TTC549 (cell line): Measurements from ENCODE around the gene ARHGEF28.

Source experiments
- FAIRE-seq: peaks from 2 replicates; lab custom pipeline; 2012; peaks lifted over from hg19 to GRCh38; lab: Jason Lieb, UNC

Gene ARHGEF28

GRCh38 chr5:73822278-73822988, 196.4 kb downstream of the ARHGEF28 start:
- no peak for FAIRE-seq

GRCh38 chr5:73822989-73823339, 197.0 kb downstream of the ARHGEF28 start:
- no peak for FAIRE-seq

DNA sequence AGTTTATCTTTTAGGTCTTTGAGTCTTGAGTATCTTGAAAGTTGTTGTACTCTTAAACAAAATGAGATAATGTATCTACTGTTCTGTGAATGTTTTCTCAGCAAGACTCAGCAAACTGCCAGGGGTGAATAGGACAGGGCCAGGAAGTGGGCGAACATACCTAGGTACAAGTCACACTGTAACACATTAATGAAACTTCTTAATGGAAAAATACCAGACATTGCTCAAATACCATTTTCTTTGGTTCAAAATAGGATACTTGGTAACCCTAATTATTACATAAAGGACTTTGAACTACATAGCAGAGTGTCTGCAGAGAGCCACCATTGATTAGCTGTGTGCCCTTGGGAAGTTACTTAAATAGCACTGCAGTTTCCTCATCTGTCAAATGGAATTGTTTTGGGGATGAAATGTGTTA, 197.5 kb downstream of the ARHGEF28 start:
- no peak for FAIRE-seq

- no peak for FAIRE-seq
Observed at GRCh38 chr5:73825199-73825598, 199.2 kb downstream of the ARHGEF28 start.

DNA sequence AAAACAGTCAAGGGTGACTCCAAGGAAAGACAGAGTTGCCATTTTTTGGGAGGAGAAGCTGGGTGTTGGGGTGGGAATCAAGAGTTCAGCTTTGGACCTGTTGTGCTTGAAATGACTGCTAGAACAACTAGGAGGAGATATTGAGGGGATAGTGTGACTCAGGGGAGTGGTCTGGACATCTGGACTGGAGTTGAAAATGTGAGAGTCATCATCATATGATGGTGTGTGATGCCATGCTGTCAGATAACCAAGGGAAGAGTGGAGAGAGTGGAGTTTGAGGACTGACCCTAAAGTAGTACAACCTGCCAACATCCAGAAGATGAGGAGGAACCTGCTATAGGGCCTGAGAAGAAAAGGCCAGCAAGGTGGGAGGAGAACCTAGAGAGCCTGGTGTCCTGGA, 199.7 kb downstream of the ARHGEF28 start:
- FAIRE-seq = no peak

DNA sequence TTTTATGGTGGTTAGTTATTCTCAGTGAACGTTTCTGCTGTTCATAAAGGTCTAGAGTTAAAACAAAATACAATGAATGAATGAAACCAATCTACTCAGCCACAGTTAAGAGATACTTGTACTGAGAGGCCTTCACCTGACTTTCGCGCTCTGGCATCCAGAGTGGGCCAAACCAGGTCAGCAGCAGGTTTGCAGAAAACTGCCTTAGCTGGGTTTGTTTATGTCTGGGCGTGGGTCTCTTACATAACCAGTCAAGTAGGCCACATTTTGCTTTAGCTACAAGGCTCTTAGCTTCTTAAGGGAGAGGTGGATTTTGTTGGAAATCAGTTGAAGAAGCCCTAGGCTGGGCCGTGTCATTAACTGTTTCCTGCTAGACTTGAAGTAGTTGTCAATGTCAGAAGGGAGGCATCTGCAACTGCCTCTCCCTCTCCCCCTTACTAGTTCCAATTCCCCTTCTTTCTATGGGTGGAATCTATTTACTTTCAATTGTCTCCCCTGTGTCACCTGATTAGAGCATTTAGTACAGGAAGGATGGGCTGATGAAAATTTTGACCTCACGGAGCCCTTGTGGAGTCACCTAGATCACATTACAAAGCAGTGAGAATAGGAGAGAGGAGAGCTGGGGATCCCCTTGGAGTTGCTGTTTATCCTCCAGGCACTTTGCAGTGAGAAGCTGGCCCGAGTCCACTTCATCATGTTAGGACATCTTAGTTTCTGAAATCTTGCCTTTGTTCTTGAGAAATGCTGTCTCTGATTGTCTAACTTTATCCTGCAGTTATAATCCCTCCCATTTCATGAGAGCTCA, 200.5 kb downstream of the ARHGEF28 start:
- no peak for FAIRE-seq

DNA sequence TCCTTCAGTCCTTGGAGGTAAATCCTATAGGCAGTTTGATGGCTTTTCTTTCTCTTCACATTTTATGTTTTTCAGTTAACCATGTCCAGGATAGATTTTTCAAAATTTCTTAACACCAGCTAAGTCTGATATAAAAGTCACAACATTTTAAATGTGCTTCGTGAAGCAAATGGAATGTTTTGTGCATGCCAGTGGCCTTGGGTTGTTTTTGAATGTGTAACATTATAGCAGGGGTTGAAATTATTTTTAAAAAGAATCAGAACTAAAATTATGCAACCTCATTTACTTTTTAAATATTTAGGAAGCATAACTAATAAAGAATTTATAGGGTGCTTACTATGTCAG, 201.1 kb downstream of the ARHGEF28 start:
- FAIRE-seq = no peak

DNA sequence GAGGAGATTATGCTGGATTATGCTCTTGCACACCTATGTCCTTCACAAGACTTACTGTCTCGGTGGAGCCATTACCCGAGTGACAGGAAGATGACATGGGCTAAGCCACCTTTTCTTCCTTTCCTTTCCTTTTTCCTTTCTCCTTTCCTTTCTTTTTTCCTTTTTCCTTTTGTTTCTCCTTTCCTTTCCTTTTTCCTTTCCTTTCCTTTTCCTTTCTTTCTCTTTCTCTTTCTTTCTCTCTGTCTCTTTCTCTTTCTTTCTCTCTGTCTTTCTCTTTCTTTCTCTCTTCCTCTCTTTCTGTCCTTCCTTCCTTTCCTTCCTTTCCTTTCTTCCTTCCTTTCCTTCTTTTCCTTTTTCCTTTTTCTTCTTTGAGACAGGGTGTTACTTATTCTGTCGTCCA, 202.5 kb downstream of the ARHGEF28 start:
- no peak for FAIRE-seq

- no peak for FAIRE-seq
Observed at GRCh38 chr5:73830646-73831045, 204.7 kb downstream of the ARHGEF28 start.

DNA sequence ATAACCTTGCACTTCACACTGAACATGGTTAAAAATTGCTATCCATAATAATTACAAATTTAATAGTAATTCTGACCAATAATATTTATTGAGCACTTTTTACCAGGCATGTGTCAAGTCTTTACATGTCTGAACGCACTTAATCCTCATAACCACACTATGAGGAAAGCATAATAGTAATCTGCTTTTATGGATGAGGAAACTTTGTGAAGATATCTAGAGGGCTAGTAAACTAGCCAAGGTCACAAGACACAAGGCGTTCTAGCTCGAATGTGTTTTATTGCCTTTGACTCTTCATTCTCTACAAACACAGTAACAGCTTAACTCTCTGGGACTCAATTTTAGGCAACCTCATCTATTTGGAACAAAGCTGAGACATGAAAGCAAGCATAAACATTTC, 205.1 kb downstream of the ARHGEF28 start:
- FAIRE-seq = no peak

- FAIRE-seq = no peak
Observed at GRCh38 chr5:73834693-73835092, 208.7 kb downstream of the ARHGEF28 start.

GRCh38 chr5:73835726-73836125, 209.7 kb downstream of the ARHGEF28 start:
- no peak for FAIRE-seq

DNA sequence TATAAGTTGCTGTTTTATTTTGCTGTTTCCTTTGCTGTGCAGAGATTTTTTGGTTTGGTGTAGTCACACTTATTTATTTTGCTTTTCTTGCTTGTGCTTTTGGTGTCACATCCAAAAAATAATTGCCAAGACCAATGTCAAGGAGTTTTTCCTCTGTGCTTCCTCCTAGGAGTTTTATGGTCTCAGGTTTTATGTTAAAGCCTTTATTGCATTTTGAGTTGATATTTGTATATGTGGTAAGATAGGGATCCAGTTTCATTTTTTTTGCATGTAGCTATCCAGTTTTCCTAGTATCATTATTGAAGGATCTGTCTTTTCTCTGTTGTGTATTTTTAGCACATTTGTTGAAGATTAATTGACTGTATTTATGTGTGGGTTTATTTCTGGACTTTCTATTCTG, 210.6 kb downstream of the ARHGEF28 start:
- FAIRE-seq = no peak

- FAIRE-seq = no peak
Observed at GRCh38 chr5:73838901-73839300, 212.9 kb downstream of the ARHGEF28 start.

DNA sequence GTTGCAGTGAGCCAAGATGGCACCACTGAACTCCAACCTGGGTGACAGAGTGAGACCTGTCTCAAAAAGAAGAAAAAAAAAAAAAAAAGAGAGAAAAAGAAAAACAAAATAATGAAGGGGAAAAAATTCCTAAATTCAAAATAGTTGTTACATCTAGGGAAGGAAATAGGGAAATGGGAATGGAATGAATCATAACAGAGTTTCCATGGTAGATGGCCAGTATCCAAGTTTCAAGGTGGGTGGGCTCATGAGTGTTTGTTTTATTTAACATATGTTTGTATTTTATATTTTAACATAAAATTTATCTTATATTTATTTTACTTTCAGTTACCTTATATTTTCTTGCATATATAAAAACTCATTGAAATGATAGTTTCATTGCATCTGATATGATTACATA, 215.6 kb downstream of the ARHGEF28 start:
- no peak for FAIRE-seq

DNA sequence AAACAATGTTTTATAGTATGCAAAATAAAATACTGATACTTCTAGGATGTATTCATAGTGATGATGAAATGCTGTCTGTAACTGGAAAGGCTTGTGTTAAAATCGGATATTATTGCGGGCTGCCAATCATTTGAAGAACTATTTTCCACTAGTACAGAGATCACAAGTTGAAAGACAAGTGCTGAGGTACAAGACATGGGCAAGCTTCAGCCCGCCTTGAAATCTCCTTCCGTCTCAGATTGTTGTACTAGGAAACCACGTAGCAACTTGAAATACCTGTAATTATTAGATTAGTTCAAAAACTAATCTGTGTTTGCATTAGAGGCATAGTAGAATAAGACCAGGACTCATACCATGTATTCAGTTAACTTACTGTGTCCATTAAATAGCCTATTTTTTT, 218.2 kb downstream of the ARHGEF28 start:
- FAIRE-seq = no peak

DNA sequence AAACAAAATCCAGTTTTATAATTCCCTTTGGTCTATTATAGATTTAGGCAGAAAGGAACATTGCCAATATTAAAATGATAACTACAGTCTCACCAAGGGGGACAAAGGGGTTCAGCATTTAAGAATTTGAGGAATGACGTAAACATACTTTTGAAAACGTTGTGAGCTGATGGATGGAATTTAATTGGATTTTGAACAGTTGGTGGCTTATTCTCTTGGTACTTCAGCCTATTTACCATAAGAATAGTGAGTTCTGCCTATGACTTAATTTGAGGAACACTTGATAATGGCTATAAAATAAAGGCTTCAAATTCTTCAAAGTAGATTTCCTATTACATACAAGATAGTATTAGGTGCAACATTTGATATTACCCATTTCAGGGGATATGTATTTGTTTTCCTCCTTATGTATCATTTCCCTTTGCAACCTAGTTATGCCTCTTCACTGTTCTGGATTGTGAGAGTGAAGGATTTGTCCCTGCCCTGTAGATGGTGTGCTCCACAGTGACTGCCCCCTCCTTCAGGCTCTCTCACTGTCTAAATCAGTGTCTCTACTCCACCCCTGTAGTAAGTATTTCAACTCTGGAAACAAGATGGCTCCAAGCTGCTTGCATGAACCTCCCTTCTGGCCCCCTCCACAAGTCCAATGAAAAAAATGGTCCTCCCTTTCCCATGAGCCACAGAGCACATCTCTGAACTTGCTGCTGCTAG, 225.6 kb downstream of the ARHGEF28 start:
- FAIRE-seq = no peak

GRCh38 chr5:73853091-73853490, 227.1 kb downstream of the ARHGEF28 start:
- no peak for FAIRE-seq

- no peak for FAIRE-seq
Observed at GRCh38 chr5:73856997-73857396, 231.0 kb downstream of the ARHGEF28 start.

DNA sequence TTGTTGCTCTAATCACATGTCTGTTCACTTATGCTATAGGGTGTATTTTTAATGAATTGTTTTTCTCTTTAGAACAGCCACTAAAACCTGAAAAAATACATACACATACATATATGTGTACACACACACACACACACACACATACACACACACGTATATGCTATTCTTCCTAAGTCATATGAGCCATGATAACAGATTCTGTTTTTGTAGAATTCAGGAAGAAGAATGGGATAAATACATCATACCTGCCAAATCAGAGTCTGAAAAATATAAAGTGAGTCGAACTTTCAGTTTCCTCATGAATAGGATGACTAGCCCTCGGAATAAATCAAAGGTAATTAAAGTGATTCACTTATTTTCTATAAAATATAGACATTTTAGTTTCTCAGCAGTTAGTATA, 231.4 kb downstream of the ARHGEF28 start:
- FAIRE-seq = no peak

- no peak for FAIRE-seq
Observed at GRCh38 chr5:73858054-73858453, 232.1 kb downstream of the ARHGEF28 start.

DNA sequence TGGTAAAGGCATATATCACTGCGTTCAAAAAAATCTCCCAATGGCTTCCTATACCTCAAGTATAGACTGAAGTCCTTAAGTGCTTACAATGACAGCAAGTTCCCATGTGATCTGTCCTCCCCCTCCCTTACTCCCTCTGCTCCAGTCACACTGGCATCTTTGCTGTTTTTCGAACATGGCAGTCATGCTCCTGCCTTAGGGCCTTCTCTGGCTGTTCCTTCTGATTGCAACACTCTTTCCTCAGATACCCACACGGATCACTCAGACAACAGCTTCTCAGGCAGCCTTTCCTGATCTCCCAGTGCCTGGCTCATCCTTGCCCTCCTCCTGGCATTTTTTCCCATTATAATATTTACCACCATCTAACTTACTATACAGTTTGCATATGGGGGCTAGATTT, 232.8 kb downstream of the ARHGEF28 start:
- no peak for FAIRE-seq

DNA sequence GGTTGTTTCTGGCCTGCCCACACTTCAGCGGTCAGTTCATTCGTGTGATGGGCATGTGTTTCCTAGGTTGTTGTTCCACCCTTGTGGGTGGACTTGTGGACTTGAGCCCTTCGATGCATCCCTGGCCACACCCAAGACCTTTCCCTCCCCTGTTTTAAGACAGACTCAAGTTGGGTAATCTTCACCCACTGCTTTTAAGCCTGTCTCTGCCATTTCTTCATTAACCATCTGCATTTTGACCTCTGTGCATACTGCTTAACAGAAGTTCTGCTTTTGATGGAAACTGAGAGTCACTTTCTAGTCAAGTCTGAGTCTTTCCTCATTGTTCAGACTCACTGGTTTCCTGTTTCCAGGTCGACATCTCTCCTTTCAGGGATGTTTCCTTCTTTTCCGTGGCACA, 233.7 kb downstream of the ARHGEF28 start:
- FAIRE-seq = no peak
